ENCODE data around the gene C1orf35. TPM values are rescaled to one million over a fixed set of nuclear protein-coding genes. Genes with fewer than 3 reads are reported as not detected.
A peak's percentile ranks its signal among the peaks of the same experiment; 100 is the strongest.

The C1orf35 gene
- total and polyA plus RNA-seq, 7 donors: 3.6 to 8.2 (median 5.7) TPM

- TF ChIP-seq CTCF (IDR thresholded peaks at IDR 0.05): no peak
- peak overlapping the region; percentile 89 for H3K4me3 ChIP-seq
- H3K27me3 ChIP-seq (ENCODE audit: insufficient read depth in 3 of 3, low read length in 2 of 3): no peaks in the 10 kb centered on the region
- H3K36me3 ChIP-seq (ENCODE audit: insufficient read depth in 1 of 2, low read depth in 1 of 2): peaks cover 7 to 21% of the 10 kb centered on the region in 2 donors
- intact Hi-C loops (cut with DNase I): no loop called here
- DNase-seq: peak in 1 of 2 donors; percentile 50
- H3K4me1 ChIP-seq: peaks cover 30% of the 10 kb centered on the region
- H3K9me3 ChIP-seq: no peaks in the 10 kb centered on the region
- 42 to 59% (median 44%) methylated on average over 11 of the region's 11 CpGs for WGBS, 3 donors
- H3K27ac ChIP-seq: peak overlapping the region; percentile 97
- ATAC-seq: no peak
These were observed 39.6 kb upstream of the C1orf35 start for GRCh38 chr1:228142701-228143136.

- H3K9me3 ChIP-seq: no peaks in the 10 kb centered on the region
- intact Hi-C loops (cut with DNase I): no loop called here
- 35 to 53% (median 39%) methylated on average over 15 to 16 of the region's 16 CpGs for WGBS, 3 donors
- peaks cover 7 to 16% of the 10 kb centered on the region in 2 donors for H3K36me3 ChIP-seq (ENCODE audit: insufficient read depth in 1 of 2, low read depth in 1 of 2)
- DNase-seq (peak in 1 of 2 donors; percentile 53), ATAC-seq (no peak)
- no peak for TF ChIP-seq CTCF (IDR thresholded peaks at IDR 0.05)
- peak overlapping the region; percentile 97 for H3K27ac ChIP-seq
- H3K27me3 ChIP-seq (ENCODE audit: insufficient read depth in 3 of 3, low read length in 2 of 3): no peaks in the 10 kb centered on the region
- H3K4me1 ChIP-seq: peaks cover 30% of the 10 kb centered on the region
- peak overlapping the region; percentile 89 for H3K4me3 ChIP-seq
These were observed 39.1 kb upstream of the C1orf35 start for GRCh38 chr1:228142155-228142691.

GRCh38 chr1:228141226-228142044 is 38.3 kb upstream of the C1orf35 start:
- TF ChIP-seq CTCF (IDR thresholded peaks at IDR 0.05): no peak
- DNase-seq: peak; percentile 72 to 74
- Histone ChIP-seq H3K27me3 (ENCODE audit: insufficient read depth in 3 of 3, low read length in 2 of 3) (no peaks in the 10 kb centered on the region), H3K4me3 (peak overlapping the region; percentile 89), H3K27ac (peak overlapping the region; percentile 97), H3K4me1 (peaks cover 30% of the 10 kb centered on the region), H3K36me3 (ENCODE audit: insufficient read depth in 1 of 2, low read depth in 1 of 2) (peaks cover 4 to 8% of the 10 kb centered on the region in 2 donors), H3K9me3 (no peaks in the 10 kb centered on the region)
- 10 to 26% (median 17%) methylated on average over 27 of the region's 27 CpGs for WGBS, 3 donors
- intact Hi-C loops (cut with DNase I): no loop called here
- peak in 1 of 4 donors; percentile 7 for ATAC-seq

- H3K27ac ChIP-seq: peak overlapping the region; percentile 97
- TF ChIP-seq CTCF (IDR thresholded peaks at IDR 0.05): no peak
- ATAC-seq (no peak), DNase-seq (no peak)
- peak overlapping the region; percentile 89 for H3K4me3 ChIP-seq
- intact Hi-C loops (cut with DNase I): loop anchor here in 1 of 2 donors (1.0 kb wide), 1 partner anchor 22 kb away; no protein-coding TSS in a partner anchor
- H3K9me3 ChIP-seq: no peaks in the 10 kb centered on the region
- WGBS, 3 donors: 4 to 8% (median 5%) methylated on average over 25 of the region's 25 CpGs
- H3K27me3 ChIP-seq (ENCODE audit: insufficient read depth in 3 of 3, low read length in 2 of 3): no peaks in the 10 kb centered on the region
- H3K4me1 ChIP-seq: peaks cover 30% of the 10 kb centered on the region
- H3K36me3 ChIP-seq (ENCODE audit: insufficient read depth in 1 of 2, low read depth in 1 of 2): peaks cover 2 to 4% of the 10 kb centered on the region in 2 donors
These were observed 37.6 kb upstream of the C1orf35 start for GRCh38 chr1:228140724-228141225.

All from psoas muscle (tissue), 8 donors.